Gastroesophageal sphincter (tissue), 3 donors: ENCODE results near the gene GPR37L1.

Source experiments
- EP300 ChIP-seq: sonication (generic); formaldehyde crosslinking; IDR thresholded peaks from one replicate; pipeline ENCODE4 v1.6.1; 2017; ENCODE audit warnings: antibody characterized with exemption, mild to moderate bottlenecking
- POLR2AphosphoS5 ChIP-seq: sonication (generic); formaldehyde crosslinking; IDR thresholded peaks from one replicate; pipeline ENCODE4 v1.6.1; 2017; ENCODE audit warnings: antibody characterized with exemption
- TF ChIP-seq, protein P1 (sequence below), 4 experiments: fragments of 200-600 bp in 2 of 4; fragments of 450-650 bp in 2 of 4; sonication (generic) in 1 of 4; IDR thresholded peaks; one replicate each; pipeline ENCODE4 v1.5.1; 2017 to 2019; ENCODE audit warnings: antibody characterized with exemption in 4 of 4, mild to moderate bottlenecking in 2 of 4, moderate library complexity in 2 of 4

DNA sequence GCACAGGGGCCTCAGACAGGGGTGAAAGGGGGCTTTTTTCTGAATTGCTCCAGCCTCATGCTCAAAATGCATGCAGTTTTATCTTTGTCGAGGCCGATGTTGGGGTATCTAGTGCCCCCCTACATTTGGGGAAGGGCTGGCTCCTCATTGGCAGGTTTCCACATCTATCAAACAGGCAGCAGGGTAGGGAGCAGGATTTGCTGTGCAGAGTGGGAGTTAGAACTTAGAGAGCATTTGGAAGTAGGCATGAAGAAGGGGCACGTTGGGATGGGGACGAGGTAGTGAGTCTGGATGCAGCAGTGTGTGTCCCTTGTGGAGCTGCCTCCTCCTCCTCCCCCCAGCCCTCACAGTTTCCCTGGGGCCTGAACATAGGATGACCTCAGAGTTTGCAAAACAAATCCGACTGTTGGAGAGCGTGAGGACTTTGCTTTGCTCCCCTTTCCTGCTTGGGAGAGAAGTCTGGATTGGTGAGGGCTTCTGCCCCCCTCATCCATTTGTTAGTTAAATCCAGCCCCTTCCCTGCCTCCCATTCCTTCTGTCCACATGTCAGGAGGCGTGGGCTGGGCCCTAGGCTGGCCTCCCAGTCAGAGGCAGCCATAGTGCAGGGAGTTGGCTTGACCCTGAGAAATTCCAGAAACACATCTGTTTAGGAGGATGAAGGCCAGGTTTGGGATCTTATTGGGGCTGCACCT, 36.9 kb upstream of the GPR37L1 start:
- TF ChIP-seq EP300, result no peak
- TF ChIP-seq, protein P1, sequence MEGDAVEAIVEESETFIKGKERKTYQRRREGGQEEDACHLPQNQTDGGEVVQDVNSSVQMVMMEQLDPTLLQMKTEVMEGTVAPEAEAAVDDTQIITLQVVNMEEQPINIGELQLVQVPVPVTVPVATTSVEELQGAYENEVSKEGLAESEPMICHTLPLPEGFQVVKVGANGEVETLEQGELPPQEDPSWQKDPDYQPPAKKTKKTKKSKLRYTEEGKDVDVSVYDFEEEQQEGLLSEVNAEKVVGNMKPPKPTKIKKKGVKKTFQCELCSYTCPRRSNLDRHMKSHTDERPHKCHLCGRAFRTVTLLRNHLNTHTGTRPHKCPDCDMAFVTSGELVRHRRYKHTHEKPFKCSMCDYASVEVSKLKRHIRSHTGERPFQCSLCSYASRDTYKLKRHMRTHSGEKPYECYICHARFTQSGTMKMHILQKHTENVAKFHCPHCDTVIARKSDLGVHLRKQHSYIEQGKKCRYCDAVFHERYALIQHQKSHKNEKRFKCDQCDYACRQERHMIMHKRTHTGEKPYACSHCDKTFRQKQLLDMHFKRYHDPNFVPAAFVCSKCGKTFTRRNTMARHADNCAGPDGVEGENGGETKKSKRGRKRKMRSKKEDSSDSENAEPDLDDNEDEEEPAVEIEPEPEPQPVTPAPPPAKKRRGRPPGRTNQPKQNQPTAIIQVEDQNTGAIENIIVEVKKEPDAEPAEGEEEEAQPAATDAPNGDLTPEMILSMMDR (IDR thresholded peaks at IDR 0.05), result no peak
- TF ChIP-seq POLR2AphosphoS5, result no peak
